ENCODE results near the gene TFPT. TPM values are rescaled to one million over a fixed set of nuclear protein-coding genes. Genes with fewer than 3 reads are reported as not detected.
A peak's percentile ranks its signal among the peaks of the same experiment; 100 is the strongest.

TFPT gene
- total and polyA plus RNA-seq, 10 of the 15 experiments (the other 5 are each of a cell fraction or from before 2014, with no cell fraction given): 1.7 to 40.2 (median 25.6) TPM

DNA sequence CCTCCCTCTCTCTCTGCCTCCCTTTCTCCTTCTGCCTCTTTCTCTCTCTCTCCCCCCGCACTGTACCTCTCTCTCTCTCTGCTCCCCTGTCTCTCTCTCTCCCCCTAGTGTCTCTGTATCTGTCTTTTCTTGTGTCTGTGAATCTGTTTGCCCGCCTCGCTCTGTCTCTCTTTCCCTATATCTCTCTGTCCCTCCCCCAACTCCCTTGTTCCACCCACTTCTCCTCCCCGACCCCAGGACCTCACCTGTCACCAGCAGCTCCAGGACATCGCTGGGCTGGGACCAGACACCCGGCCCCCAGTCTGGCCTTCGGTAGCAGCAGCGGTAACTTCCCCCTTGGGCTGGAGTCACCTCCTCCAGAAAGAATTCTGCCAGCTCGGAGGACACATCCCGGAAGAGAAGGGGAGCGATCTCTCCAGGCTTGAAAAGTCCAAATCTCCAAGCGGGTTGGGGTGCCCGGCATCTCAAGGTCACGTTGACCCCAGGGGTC, 18.8 kb downstream of the TFPT start:
- peak overlapping the region; percentile 74 for H3K4me2 ChIP-seq (ENCODE audit: control insufficient read depth, insufficient read depth)
- H3K79me2 ChIP-seq (ENCODE audit: control insufficient read depth, insufficient read depth, low read length): no peaks in the 10 kb centered on the region
- intact Hi-C loops (cut with micrococcal nuclease; ENCODE audit: unreplicated experiment) (no loop called here), in situ Hi-C loops (cut with MboI) (no loop called here)
- FAIRE-seq: no peak
- 0 out of 2 replicates have a peak overlapping the region, but pooled peaks have one; percentile 34 for H3K9ac ChIP-seq (ENCODE audit: control insufficient read depth, insufficient read depth, low read length)
- H3K36me3 ChIP-seq (ENCODE audit: control insufficient read depth in 2 of 2, insufficient read depth in 2 of 2, low read length in 1 of 2): no peaks in the 10 kb centered on the region
- BruUV-seq (replicated peaks): no TSS peak
- H3K4me3 ChIP-seq: no peak overlapping the region
- 0 out of 2 replicates have a peak, but pooled peaks have one; percentile 37 for TF ChIP-seq NR2F1 (conservative IDR thresholded peaks at IDR 0.05)
- no peak for TF ChIP-seq STAT3 (IDR thresholded peaks at IDR 0.05; ENCODE audit: low read depth, low read length)
- TF ChIP-seq EZH2 (IDR thresholded peaks at IDR 0.05; ENCODE audit: borderline replicate concordance, control insufficient read depth, low read depth, low read length): no peak
- no peak for TF ChIP-seq WRNIP1 (IDR thresholded peaks at IDR 0.05; ENCODE audit: borderline replicate concordance, low read depth, low read length)
- no peak for TF ChIP-seq ASH2L (IDR thresholded peaks at IDR 0.05; ENCODE audit: borderline replicate concordance, low read depth)
- TF ChIP-seq SMAD1 (IDR thresholded peaks at IDR 0.05; ENCODE audit: low read depth, partially characterized antibody): no peak
- TF ChIP-seq, protein P1, sequence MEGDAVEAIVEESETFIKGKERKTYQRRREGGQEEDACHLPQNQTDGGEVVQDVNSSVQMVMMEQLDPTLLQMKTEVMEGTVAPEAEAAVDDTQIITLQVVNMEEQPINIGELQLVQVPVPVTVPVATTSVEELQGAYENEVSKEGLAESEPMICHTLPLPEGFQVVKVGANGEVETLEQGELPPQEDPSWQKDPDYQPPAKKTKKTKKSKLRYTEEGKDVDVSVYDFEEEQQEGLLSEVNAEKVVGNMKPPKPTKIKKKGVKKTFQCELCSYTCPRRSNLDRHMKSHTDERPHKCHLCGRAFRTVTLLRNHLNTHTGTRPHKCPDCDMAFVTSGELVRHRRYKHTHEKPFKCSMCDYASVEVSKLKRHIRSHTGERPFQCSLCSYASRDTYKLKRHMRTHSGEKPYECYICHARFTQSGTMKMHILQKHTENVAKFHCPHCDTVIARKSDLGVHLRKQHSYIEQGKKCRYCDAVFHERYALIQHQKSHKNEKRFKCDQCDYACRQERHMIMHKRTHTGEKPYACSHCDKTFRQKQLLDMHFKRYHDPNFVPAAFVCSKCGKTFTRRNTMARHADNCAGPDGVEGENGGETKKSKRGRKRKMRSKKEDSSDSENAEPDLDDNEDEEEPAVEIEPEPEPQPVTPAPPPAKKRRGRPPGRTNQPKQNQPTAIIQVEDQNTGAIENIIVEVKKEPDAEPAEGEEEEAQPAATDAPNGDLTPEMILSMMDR (IDR thresholded peaks at IDR 0.05 in 2 of 3, conservative IDR thresholded peaks at IDR 0.05 in 1 of 3; ENCODE audit: control insufficient read depth in 2 of 3, extremely low read depth in 1 of 3, insufficient read depth in 1 of 3, low read depth in 3 of 3, low read length in 3 of 3): peak; percentile 4 to 28 (median 22); a peak in 1 of 6 replicates
- peak; percentile 31 for TF ChIP-seq RAD21 (IDR thresholded peaks at IDR 0.05; ENCODE audit: insufficient read depth, low read depth, low read length)
- no peak for TF ChIP-seq GABPA (IDR thresholded peaks at IDR 0.05; ENCODE audit: low read depth)
- TF ChIP-seq SIX5 (IDR thresholded peaks at IDR 0.05; ENCODE audit: low read depth, low read length, severe bottlenecking): no peak
- no peak for TF ChIP-seq ZNF217 (IDR thresholded peaks at IDR 0.05)
- TF ChIP-seq, protein P2, sequence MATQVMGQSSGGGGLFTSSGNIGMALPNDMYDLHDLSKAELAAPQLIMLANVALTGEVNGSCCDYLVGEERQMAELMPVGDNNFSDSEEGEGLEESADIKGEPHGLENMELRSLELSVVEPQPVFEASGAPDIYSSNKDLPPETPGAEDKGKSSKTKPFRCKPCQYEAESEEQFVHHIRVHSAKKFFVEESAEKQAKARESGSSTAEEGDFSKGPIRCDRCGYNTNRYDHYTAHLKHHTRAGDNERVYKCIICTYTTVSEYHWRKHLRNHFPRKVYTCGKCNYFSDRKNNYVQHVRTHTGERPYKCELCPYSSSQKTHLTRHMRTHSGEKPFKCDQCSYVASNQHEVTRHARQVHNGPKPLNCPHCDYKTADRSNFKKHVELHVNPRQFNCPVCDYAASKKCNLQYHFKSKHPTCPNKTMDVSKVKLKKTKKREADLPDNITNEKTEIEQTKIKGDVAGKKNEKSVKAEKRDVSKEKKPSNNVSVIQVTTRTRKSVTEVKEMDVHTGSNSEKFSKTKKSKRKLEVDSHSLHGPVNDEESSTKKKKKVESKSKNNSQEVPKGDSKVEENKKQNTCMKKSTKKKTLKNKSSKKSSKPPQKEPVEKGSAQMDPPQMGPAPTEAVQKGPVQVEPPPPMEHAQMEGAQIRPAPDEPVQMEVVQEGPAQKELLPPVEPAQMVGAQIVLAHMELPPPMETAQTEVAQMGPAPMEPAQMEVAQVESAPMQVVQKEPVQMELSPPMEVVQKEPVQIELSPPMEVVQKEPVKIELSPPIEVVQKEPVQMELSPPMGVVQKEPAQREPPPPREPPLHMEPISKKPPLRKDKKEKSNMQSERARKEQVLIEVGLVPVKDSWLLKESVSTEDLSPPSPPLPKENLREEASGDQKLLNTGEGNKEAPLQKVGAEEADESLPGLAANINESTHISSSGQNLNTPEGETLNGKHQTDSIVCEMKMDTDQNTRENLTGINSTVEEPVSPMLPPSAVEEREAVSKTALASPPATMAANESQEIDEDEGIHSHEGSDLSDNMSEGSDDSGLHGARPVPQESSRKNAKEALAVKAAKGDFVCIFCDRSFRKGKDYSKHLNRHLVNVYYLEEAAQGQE (IDR thresholded peaks at IDR 0.05; ENCODE audit: low read depth, low read length): no peak
- TF ChIP-seq NBN (IDR thresholded peaks at IDR 0.05): 0 out of 2 replicates have a peak, but pooled peaks have one; percentile 25
- no peak for TF ChIP-seq TCF12 (IDR thresholded peaks at IDR 0.05; ENCODE audit: low read depth, low read length)
- 0 out of 2 replicates have a peak, but pooled peaks have one; percentile 18 for TF ChIP-seq IKZF1 (conservative IDR thresholded peaks at IDR 0.05)
- TF ChIP-seq SMAD5 (IDR thresholded peaks at IDR 0.05; ENCODE audit: low read depth): no peak
- TF ChIP-seq, protein P3, sequence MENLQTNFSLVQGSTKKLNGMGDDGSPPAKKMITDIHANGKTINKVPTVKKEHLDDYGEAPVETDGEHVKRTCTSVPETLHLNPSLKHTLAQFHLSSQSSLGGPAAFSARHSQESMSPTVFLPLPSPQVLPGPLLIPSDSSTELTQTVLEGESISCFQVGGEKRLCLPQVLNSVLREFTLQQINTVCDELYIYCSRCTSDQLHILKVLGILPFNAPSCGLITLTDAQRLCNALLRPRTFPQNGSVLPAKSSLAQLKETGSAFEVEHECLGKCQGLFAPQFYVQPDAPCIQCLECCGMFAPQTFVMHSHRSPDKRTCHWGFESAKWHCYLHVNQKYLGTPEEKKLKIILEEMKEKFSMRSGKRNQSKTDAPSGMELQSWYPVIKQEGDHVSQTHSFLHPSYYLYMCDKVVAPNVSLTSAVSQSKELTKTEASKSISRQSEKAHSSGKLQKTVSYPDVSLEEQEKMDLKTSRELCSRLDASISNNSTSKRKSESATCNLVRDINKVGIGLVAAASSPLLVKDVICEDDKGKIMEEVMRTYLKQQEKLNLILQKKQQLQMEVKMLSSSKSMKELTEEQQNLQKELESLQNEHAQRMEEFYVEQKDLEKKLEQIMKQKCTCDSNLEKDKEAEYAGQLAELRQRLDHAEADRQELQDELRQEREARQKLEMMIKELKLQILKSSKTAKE (IDR thresholded peaks at IDR 0.05; ENCODE audit: low read depth, poor library complexity, severe bottlenecking): no peak
- CTCF ChIA-PET: no interaction called here
- H3K4me1 ChIP-seq (ENCODE audit: control insufficient read depth, insufficient read depth, low read length): no peaks in the 10 kb centered on the region
- peak overlapping the region; percentile 65 for H2AFZ ChIP-seq (ENCODE audit: control insufficient read depth, low read depth, low read length)
- H4K20me1 ChIP-seq (ENCODE audit: control insufficient read depth, insufficient read depth): no peaks in the 10 kb centered on the region
- RAD21 ChIA-PET (ENCODE audit: unreplicated experiment): no interaction called here
- 7% methylated on average over 12 of the region's 14 CpGs for WGBS (ENCODE audit: insufficient coverage, insufficient replicate concordance, low lambda C conversion rate, missing lambda C conversion rate)
- H3K9me3 ChIP-seq (replicated peaks; ENCODE audit: control insufficient read depth, insufficient read depth, low read length): peaks cover 2% of the 10 kb centered on the region; the same call in 2 of the 3 replicates
- no peaks in the 10 kb centered on the region; a peak in 2 of 4 replicates for H3K27me3 ChIP-seq (replicated peaks in 1 of 2; ENCODE audit: control insufficient read depth in 2 of 2, insufficient read depth in 2 of 2, low read length in 1 of 2)
- no peak for DNase-seq (ENCODE audit: low read depth, low spot score)
- no peak overlapping the region for H3K27ac ChIP-seq (ENCODE audit: control insufficient read depth, insufficient read depth)
- SMC1A ChIA-PET (ENCODE audit: uncharacterized antibody, unreplicated experiment): no interaction called here
- ATAC-seq: peak; percentile 38; the same call in 1 of the 3 replicates
- POLR2A ChIA-PET: interaction anchor here (0.6 kb wide), 2 partner anchors 24 to 1551 kb away, joined by 3 to 7 read pairs; no protein-coding TSS in a partner anchor

Measured in GM12878 (cell line).